Neural progenitor cell (in vitro differentiated cells): ENCODE data around the gene P2RX4.

Source experiments
- CTCF ChIP-seq: fragments of 200-600 bp; sonication (generic); IDR thresholded peaks from 2 replicates; pipeline ENCODE4 v1.5.1; 2017; ENCODE audit warnings: antibody characterized with exemption, mild to moderate bottlenecking
- EZH2 ChIP-seq: fragments of 200-600 bp; sonication (generic); IDR thresholded peaks from 2 replicates; pipeline ENCODE4 v1.6.1; 2017; ENCODE audit warnings: antibody characterized with exemption, mild to moderate bottlenecking, moderate library complexity
- EZH2phosphoT487 ChIP-seq: fragments of 200-600 bp; sonication (generic); IDR thresholded peaks from 2 replicates; pipeline ENCODE4 v1.6.1; 2017; ENCODE audit warnings: antibody characterized with exemption

DNA sequence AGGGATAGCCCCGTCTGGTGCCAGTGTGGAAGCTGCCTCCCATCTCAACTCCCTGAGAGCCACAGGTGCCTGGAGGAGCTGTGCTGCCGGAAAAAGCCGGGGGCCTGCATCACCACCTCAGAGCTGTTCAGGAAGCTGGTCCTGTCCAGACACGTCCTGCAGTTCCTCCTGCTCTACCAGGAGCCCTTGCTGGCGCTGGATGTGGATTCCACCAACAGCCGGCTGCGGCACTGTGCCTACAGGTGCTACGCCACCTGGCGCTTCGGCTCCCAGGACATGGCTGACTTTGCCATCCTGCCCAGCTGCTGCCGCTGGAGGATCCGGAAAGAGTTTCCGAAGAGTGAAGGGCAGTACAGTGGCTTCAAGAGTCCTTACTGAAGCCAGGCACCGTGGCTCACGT lies 25.5 kb upstream of the P2RX4 start:
- TF ChIP-seq EZH2 (no peak), CTCF (no peak), EZH2phosphoT487 (no peak)
